Fibroblast of lung (primary cell): Measurements from ENCODE around the gene CCDC51. TPM values are rescaled to one million over a fixed set of nuclear protein-coding genes. Genes with fewer than 3 reads are reported as not detected.

Source experiments
- DNase-seq, 2 donors: peaks; one replicate each; pipeline versions ENCODE4 v3.0.0 to v3.0.0-alpha.2; 2010; ENCODE audit warnings: low read depth in 2 of 2
- H2AFZ ChIP-seq: 2 replicates; pipeline ENCODE4 v1.5.1; 2012; ENCODE audit warnings: low read length, control low read depth, inconsistent platforms
- H3K27ac ChIP-seq: 2 replicates; pipeline ENCODE4 v1.5.1; 2011; ENCODE audit warnings: low read length, control low read depth; ENCODE audit not compliant: insufficient read depth
- H3K27me3 ChIP-seq: 2 replicates; pipeline ENCODE4 v1.5.1; 2011; ENCODE audit warnings: mild to moderate bottlenecking, low read length; ENCODE audit not compliant: control insufficient read depth, insufficient read depth
- H3K36me3 ChIP-seq: 2 replicates; pipeline ENCODE4 v1.5.1; 2011; ENCODE audit warnings: low read length; ENCODE audit not compliant: control insufficient read depth, insufficient read depth
- H3K4me1 ChIP-seq: 2 replicates; pipeline ENCODE4 v1.5.1; 2011; ENCODE audit warnings: low read length; ENCODE audit not compliant: control insufficient read depth, insufficient read depth; ENCODE audit errors: extremely low read depth
- H3K4me2 ChIP-seq: 2 replicates; pipeline ENCODE4 v1.5.1; 2011; ENCODE audit warnings: low read length, control low read depth; ENCODE audit not compliant: insufficient read depth; ENCODE audit errors: extremely low read depth
- H3K4me3 ChIP-seq, 4 experiments: fragments of 200-600 bp in 1 of 4; sonication (generic) in 1 of 4; replicated peaks in 1 of 4; 2 replicates each; pipeline ENCODE4 v1.5.1; 2011 to 2016; ENCODE audit warnings: low read length in 4 of 4, low read depth in 3 of 4, mild to moderate bottlenecking in 3 of 4, control low read depth in 2 of 4, inconsistent platforms in 1 of 4, mixed read lengths in 1 of 4; ENCODE audit not compliant: insufficient read depth in 1 of 4; ENCODE audit errors: control extremely low read depth in 1 of 4
- H3K79me2 ChIP-seq: 2 replicates; pipeline ENCODE4 v1.5.1; 2012; ENCODE audit warnings: mild to moderate bottlenecking, low read length, inconsistent platforms; ENCODE audit not compliant: control insufficient read depth, insufficient read depth
- H3K9ac ChIP-seq: 2 replicates; pipeline ENCODE4 v1.5.1; 2011; ENCODE audit warnings: mild to moderate bottlenecking, low read length, control low read depth; ENCODE audit not compliant: insufficient read depth
- H3K9me3 ChIP-seq: 2 replicates; pipeline ENCODE4 v1.5.1; 2012; ENCODE audit warnings: low read depth, low read length; ENCODE audit not compliant: control insufficient read depth, insufficient read depth
- H4K20me1 ChIP-seq: 2 replicates; pipeline ENCODE4 v1.5.1; 2011; ENCODE audit warnings: low read length; ENCODE audit not compliant: control insufficient read depth, insufficient read depth; ENCODE audit errors: extremely low read depth
- CTCF ChIP-seq, 2 donors: IDR thresholded peaks in 1 of 2; conservative IDR thresholded peaks in 1 of 2; 1 replicate in 1 of 2; 2 replicates in 1 of 2; pipeline ENCODE4 v1.5.1; 2011 to 2012; ENCODE audit warnings: low read length in 2 of 2, control low read depth in 1 of 2, inconsistent platforms in 1 of 2, low read depth in 1 of 2, mild to moderate bottlenecking in 1 of 2
- EZH2 ChIP-seq: IDR thresholded peaks from 2 replicates; pipeline ENCODE4 v1.5.1; 2012; ENCODE audit warnings: low read length, control low read depth, mild to moderate bottlenecking; ENCODE audit errors: missing control alignments
- polyA plus RNA-seq, 2 donors: library from polyadenylated mRNA; depleted of rRNA in 1 of 2; stranded (reverse) in 1 of 2; unstranded in 1 of 2; fragments of >200 nt; gene quantifications; 2 replicates each; pipeline ENCODE4 v1.2.1, GENCODE V29; 2011 to 2012; ENCODE audit warnings: missing spikeins in 1 of 2
- total RNA-seq: library from RNA; depleted of rRNA; stranded (reverse); fragments of >200 nt; gene quantifications from 2 replicates; pipeline ENCODE4 v1.2.1, GENCODE V29; 2014

CCDC51 gene
- total and polyA plus RNA-seq, 2 donors (not counting 1 experiment from before 2014, with no cell fraction given): 11.9 to 27.2 TPM

GRCh38 chr3:48400824-48401433 is 39.0 kb downstream of the CCDC51 start:
- Histone ChIP-seq H3K4me3 (no peak overlapping the region), H4K20me1 (no peaks in the 10 kb centered on the region), H3K79me2 (no peaks in the 10 kb centered on the region), H3K4me1 (peaks cover 6% of the 10 kb centered on the region), H3K27me3 (peaks cover 4% of the 10 kb centered on the region), H3K36me3 (peaks cover 3% of the 10 kb centered on the region), H2AFZ (no peak overlapping the region), H3K9ac (no peak overlapping the region), H3K27ac (no peak overlapping the region), H3K9me3 (no peaks in the 10 kb centered on the region), H3K4me2 (no peak overlapping the region)
- TF ChIP-seq EZH2: no peak
- peak; percentile 73 to 77 for TF ChIP-seq CTCF (conservative IDR thresholded peaks at IDR 0.05 in 1 of 2, IDR thresholded peaks at IDR 0.05 in 1 of 2; ENCODE audit: low read depth in 1 of 2, low read length in 2 of 2)
- peak; percentile 40 to 67 for DNase-seq

GRCh38 chr3:48399387-48400172 is 40.3 kb downstream of the CCDC51 start:
- no peak overlapping the region for H2AFZ ChIP-seq
- no peak overlapping the region for H3K4me3 ChIP-seq
- no peak overlapping the region for H3K9ac ChIP-seq
- H3K27ac ChIP-seq: no peak overlapping the region
- H3K79me2 ChIP-seq: no peaks in the 10 kb centered on the region
- no peak for DNase-seq
- TF ChIP-seq EZH2: no peak
- no peak for TF ChIP-seq CTCF (conservative IDR thresholded peaks at IDR 0.05 in 1 of 2, IDR thresholded peaks at IDR 0.05 in 1 of 2; ENCODE audit: low read depth in 1 of 2, low read length in 2 of 2)
- no peaks in the 10 kb centered on the region for H4K20me1 ChIP-seq
- peaks cover 3% of the 10 kb centered on the region for H3K36me3 ChIP-seq
- H3K4me1 ChIP-seq: peaks cover 6% of the 10 kb centered on the region
- H3K9me3 ChIP-seq: no peaks in the 10 kb centered on the region
- H3K4me2 ChIP-seq: no peak overlapping the region
- H3K27me3 ChIP-seq: peaks cover 8% of the 10 kb centered on the region

- Histone ChIP-seq H3K9ac (no peak overlapping the region), H3K27ac (no peak overlapping the region), H3K4me3 (no peak overlapping the region), H3K9me3 (no peaks in the 10 kb centered on the region), H3K36me3 (peaks cover 3% of the 10 kb centered on the region), H4K20me1 (no peaks in the 10 kb centered on the region), H3K4me1 (peaks cover 6% of the 10 kb centered on the region), H3K79me2 (no peaks in the 10 kb centered on the region), H3K4me2 (no peak overlapping the region), H3K27me3 (peaks cover 9% of the 10 kb centered on the region), H2AFZ (no peak overlapping the region)
- no peak for DNase-seq
- TF ChIP-seq EZH2 (no peak), CTCF (conservative IDR thresholded peaks at IDR 0.05 in 1 of 2, IDR thresholded peaks at IDR 0.05 in 1 of 2; ENCODE audit: low read depth in 1 of 2, low read length in 2 of 2) (no peak)
Observed at GRCh38 chr3:48398701-48399386, 41.1 kb downstream of the CCDC51 start.
